HepG2 (cell line): Measurements from ENCODE around the gene ZBTB8B. TPM values are rescaled to one million over a fixed set of nuclear protein-coding genes. Genes with fewer than 3 reads are reported as not detected.

Experiments
- ATAC-seq: fragments of 200-7000 bp; cut with Tn5 transposase; 3 replicates; pipeline ENCODE4 v1.9.1; 2020; ENCODE audit warnings: mild to moderate bottlenecking, moderate library complexity
- BruUV-seq: library from RNA; stranded (reverse); fragments of 400-500 nt; replicated peaks from 2 replicates; lab custom pipeline; 2021; lab: Mats Ljungman, UMichigan
- CTCF ChIA-PET: fragments of 300-600 bp; formaldehyde crosslinking; extraction: SDS; loops from one replicate; lab custom pipeline; 2021; ENCODE audit warnings: low total read pairs, inconsistent platforms, low intra/inter-chr PET ratio; lab: Yijun Ruan, JAX
- POLR2A ChIA-PET: fragments of 350-600 bp; sonication (Branson Sonifier 250); formaldehyde crosslinking; loops from one replicate; lab custom pipeline; 2020; ENCODE audit warnings: antibody characterized with exemption, inconsistent platforms; lab: Yijun Ruan, JAX
- DNase-seq: peaks from one replicate; pipeline ENCODE4 v3.0.0-alpha.2; 2015; ENCODE audit warnings: low spot score
- FAIRE-seq: peaks from 3 replicates; lab custom pipeline; 2011; peaks lifted over from hg19 to GRCh38; lab: Jason Lieb, UNC
- H2AFZ ChIP-seq: one replicate; pipeline ENCODE4 v1.6.1; 2011; ENCODE audit warnings: low read length, inconsistent platforms
- H3K27ac ChIP-seq: fragments of 300-600 bp; 3 replicates; pipeline ENCODE4 v1.8.0; 2011; ENCODE audit warnings: mixed run types, mild to moderate bottlenecking, mixed read lengths, low read length, inconsistent platforms; ENCODE audit not compliant: insufficient read depth; ENCODE audit errors: extremely low read length
- H3K27me3 ChIP-seq, 2 experiments: fragments of 200-600 bp in 1 of 2; 2 replicates in 1 of 2; 3 replicates in 1 of 2; pipeline versions ENCODE4 v1.6.0 to v1.8.0; 2011; ENCODE audit warnings: low read length in 2 of 2, mild to moderate bottlenecking in 2 of 2, moderate library complexity in 2 of 2, inconsistent platforms in 1 of 2; ENCODE audit not compliant: insufficient read depth in 2 of 2, control insufficient read depth in 1 of 2
- H3K36me3 ChIP-seq, 2 experiments: fragments of 200-600 bp in 1 of 2; replicated peaks in 1 of 2; 2 replicates in 1 of 2; 3 replicates in 1 of 2; pipeline versions ENCODE4 v1.5.1 to v1.8.0; 2011; ENCODE audit warnings: low read length in 2 of 2, inconsistent platforms in 1 of 2; ENCODE audit not compliant: insufficient read depth in 2 of 2, control insufficient read depth in 1 of 2
- H3K4me1 ChIP-seq: 2 replicates; pipeline ENCODE4 v1.5.1; 2012; ENCODE audit warnings: low read length, inconsistent platforms; ENCODE audit not compliant: insufficient read depth
- H3K4me2 ChIP-seq: 2 replicates; pipeline ENCODE4 v1.6.0; 2011; ENCODE audit warnings: low read depth, low read length, inconsistent platforms
- H3K4me3 ChIP-seq, 3 experiments: fragments of 200-600 bp in 1 of 3; sonication (generic), shearing (Covaris generic) in 1 of 3; replicated peaks in 1 of 3; 2 replicates each; pipeline ENCODE4 v1.5.1; 2011 to 2016; ENCODE audit warnings: low read length in 3 of 3, inconsistent platforms in 2 of 3, low read depth in 2 of 3, mild to moderate bottlenecking in 2 of 3, control low read depth in 1 of 3, mixed read lengths in 1 of 3; ENCODE audit not compliant: insufficient read depth in 1 of 3
- H3K79me2 ChIP-seq: one replicate; pipeline ENCODE4 v1.6.1; 2011; ENCODE audit warnings: low read length, inconsistent platforms; ENCODE audit not compliant: insufficient read depth
- H3K9ac ChIP-seq: 2 replicates; pipeline ENCODE4 v1.6.0; 2011; ENCODE audit warnings: mild to moderate bottlenecking, low read depth, low read length, inconsistent platforms; ENCODE audit not compliant: insufficient read depth
- H3K9me3 ChIP-seq: 2 replicates; pipeline ENCODE4 v1.5.1; 2012; ENCODE audit warnings: mild to moderate bottlenecking, low read length
- H4K20me1 ChIP-seq: 2 replicates; pipeline ENCODE4 v1.6.0; 2011; ENCODE audit warnings: inconsistent platforms, mild to moderate bottlenecking, low read length, moderate library complexity; ENCODE audit not compliant: insufficient read depth
- ADNP ChIP-seq: sonication (generic); formaldehyde crosslinking; IDR thresholded peaks from 2 replicates; pipeline ENCODE4 v1.4.0; 2020; ENCODE audit warnings: missing genetic modification reagents
- CEBPB ChIP-seq: IDR thresholded peaks from 2 replicates; pipeline ENCODE4 v1.6.1; 2011; ENCODE audit warnings: low read depth, low read length, improper control_type of control experiment, borderline replicate concordance
- CEBPG ChIP-seq: IDR thresholded peaks from 2 replicates; pipeline ENCODE4 v1.6.1; 2016
- IRX3 ChIP-seq: sonication (generic); formaldehyde crosslinking; IDR thresholded peaks from 2 replicates; pipeline ENCODE4 v1.8.1; 2023; ENCODE audit warnings: mild to moderate bottlenecking, low read depth, missing genetic modification reagents, borderline replicate concordance
- JUND ChIP-seq: sonication (generic); formaldehyde crosslinking; IDR thresholded peaks from 2 replicates; pipeline ENCODE4 v1.8.0; 2022; ENCODE audit warnings: mild to moderate bottlenecking, missing genetic modification reagents
- MLX ChIP-seq: IDR thresholded peaks from 2 replicates; pipeline ENCODE4 v1.6.1; 2016
- PBX3 ChIP-seq: sonication (generic); formaldehyde crosslinking; IDR thresholded peaks from 2 replicates; pipeline ENCODE4 v1.8.1; 2023; ENCODE audit warnings: missing genetic modification reagents, inconsistent platforms, borderline replicate concordance
- RXRA ChIP-seq: sonication (generic); formaldehyde crosslinking; IDR thresholded peaks from 2 replicates; pipeline ENCODE4 v1.5.1; 2020; ENCODE audit warnings: missing genetic modification reagents
- TGIF2 ChIP-seq: IDR thresholded peaks from 2 replicates; pipeline ENCODE4 v1.6.1; 2016; ENCODE audit warnings: control low read depth, missing compliant biosample characterization
- ZBTB46 ChIP-seq: sonication (generic); formaldehyde crosslinking; IDR thresholded peaks from 2 replicates; pipeline ENCODE4 v1.4.0; 2020; ENCODE audit warnings: mild to moderate bottlenecking, missing genetic modification reagents, borderline replicate concordance
- ZNF484 ChIP-seq: sonication (generic); formaldehyde crosslinking; IDR thresholded peaks from 2 replicates; pipeline ENCODE4 v1.5.1; 2020; ENCODE audit warnings: mild to moderate bottlenecking, low read depth, missing genetic modification reagents, borderline replicate concordance
- ZNF547 ChIP-seq: sonication (generic); formaldehyde crosslinking; IDR thresholded peaks from 2 replicates; pipeline ENCODE4 v1.5.1; 2020; ENCODE audit warnings: mild to moderate bottlenecking, missing genetic modification reagents
- ZNF770 ChIP-seq: sonication (generic); formaldehyde crosslinking; IDR thresholded peaks from 2 replicates; pipeline ENCODE4 v1.5.0; 2020; ENCODE audit warnings: mild to moderate bottlenecking, missing genetic modification reagents
- WGBS: methylation state at CpG from one replicate; pipeline ENCODE4 v1.1.6; 2017; ENCODE audit warnings: low lambda C conversion rate; 5-methylcytosine and 5-hydroxymethylcytosine counted together
- in situ Hi-C: cut with HindIII; loops from 2 replicates; pipeline ENCODE4 v1.10.0; 2017; ENCODE audit warnings: low pct_unique_long_range_greater_than_20kb; ENCODE audit not compliant: extremely low pct_ligation_motif_present
- intact Hi-C: fragments of 100-400 bp; cut with micrococcal nuclease; formaldehyde crosslinking; loops from one replicate; pipeline ENCODE4 v1.10.0; 2022; ENCODE audit not compliant: unreplicated experiment
- polyA plus RNA-seq, 8 experiments: library from polyadenylated mRNA; depleted of rRNA in 3 of 8; stranded (reverse) in 7 of 8; unstranded in 1 of 8; fragments of >200 nt; fragmentation: Illumina TruSeq in 4 of 8; extraction: Trizol in 4 of 8; gene quantifications; 2 replicates each; pipeline versions ENCODE4 v1.2.1 to v1.2.3, GENCODE V29; 2011 to 2016; ENCODE audit warnings: low read depth in 4 of 8, missing spikeins in 1 of 8, mixed read lengths in 1 of 8; ENCODE audit not compliant: insufficient read depth in 1 of 8
- total RNA-seq, 5 experiments: library from RNA; depleted of rRNA; stranded (reverse); fragments of >200 nt; fragmentation: Illumina TruSeq; extraction: Trizol; gene quantifications; 2 replicates each; pipeline ENCODE4 v1.2.3, GENCODE V29; 2016; ENCODE audit warnings: low read depth in 1 of 5

The ZBTB8B gene
- total and polyA plus RNA-seq, 2 of the 13 experiments (the other 11 are each of a cell fraction or from before 2014, with no cell fraction given), result under 0.01 to 0.02 TPM

DNA sequence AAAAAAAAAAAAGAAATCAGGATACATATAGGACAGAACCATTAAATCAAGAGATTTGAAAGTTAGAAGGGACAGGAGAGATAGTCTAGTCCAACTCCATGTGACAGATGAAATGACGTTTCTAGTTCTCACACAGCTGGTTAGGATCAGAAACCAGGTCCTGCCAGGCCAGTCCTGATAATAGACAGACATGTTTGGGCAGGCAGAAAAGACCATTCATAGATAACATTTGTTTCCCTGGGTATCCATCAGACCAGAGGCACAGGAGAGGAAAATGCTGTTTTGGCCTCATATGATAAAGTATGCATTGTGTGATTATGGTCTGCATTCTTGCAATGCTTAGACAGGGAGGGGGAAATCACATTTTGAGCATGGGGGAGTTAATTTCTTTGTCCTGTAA is 29.3 kb downstream of the ZBTB8B start (continued):
- no peak for TF ChIP-seq ZBTB46 (CRISPR knock-in tag)
- TF ChIP-seq MLX (CRISPR knock-in tag), result no peak
- TF ChIP-seq IRX3 (CRISPR knock-in tag), result no peak
- no peak for TF ChIP-seq ZNF547 (CRISPR knock-in tag)
- no peak for TF ChIP-seq ZNF484 (CRISPR knock-in tag)

GRCh38 chr1:32494711-32495337 is 30.0 kb downstream of the ZBTB8B start:
- Histone ChIP-seq H3K79me2 (no peaks in the 10 kb centered on the region), H3K27ac (no peak overlapping the region)
- FAIRE-seq, result peak; percentile 51
- intact Hi-C loops, result no loop called here
- TF ChIP-seq MLX (CRISPR knock-in tag), result no peak
- no peak for TF ChIP-seq RXRA (CRISPR knock-in tag)
- TF ChIP-seq ADNP (CRISPR knock-in tag), result no peak
- no peak for TF ChIP-seq JUND (CRISPR knock-in tag)
- no peak for TF ChIP-seq PBX3
- TF ChIP-seq CEBPG, result peak; percentile 47; the same call in 1 of the 2 replicates
- TF ChIP-seq ZNF770 (CRISPR knock-in tag), result 0 out of 2 replicates have a peak, but pooled peaks have one; percentile 22
- peak; percentile 46; the same call in 1 of the 2 replicates for TF ChIP-seq CEBPB
- no peak for TF ChIP-seq TGIF2 (CRISPR knock-in tag)
- TF ChIP-seq, all 625 proteins: peak for 3
- Histone ChIP-seq H2AFZ (no peak overlapping the region), H3K4me3 (no peak overlapping the region), H3K4me1 (peaks cover 36% of the 10 kb centered on the region), H3K4me2 (0 out of 2 replicates have a peak overlapping the region, but pooled peaks have one; percentile 22), H3K9ac (no peak overlapping the region), H4K20me1 (no peaks in the 10 kb centered on the region), H3K27me3 (peaks cover 1 to 5% of the 10 kb centered on the region in 2 experiments; a peak in 2 of 5 replicates), H3K9me3 (no peaks in the 10 kb centered on the region), H3K36me3 (no peaks in the 10 kb centered on the region)
- ChIA-PET POLR2A (interaction anchor here (1.7 kb wide), 1 partner anchor 47 kb away, joined by 6 read pairs; no protein-coding TSS in a partner anchor), CTCF (no interaction called here)
- ATAC-seq (no peak), DNase-seq (peak; percentile 18)
- in situ Hi-C loops, result no loop called here
- no TSS peak for BruUV-seq
- 12% methylated on average over 7 of the region's 7 CpGs for WGBS
